ENCODE results near the gene OGG1.
"Not testable (repeated sequence)": the region's sequence is repeated elsewhere in the genome, so short reads cannot be mapped to it uniquely, and the experiment has no call there.

Gene OGG1

DNA sequence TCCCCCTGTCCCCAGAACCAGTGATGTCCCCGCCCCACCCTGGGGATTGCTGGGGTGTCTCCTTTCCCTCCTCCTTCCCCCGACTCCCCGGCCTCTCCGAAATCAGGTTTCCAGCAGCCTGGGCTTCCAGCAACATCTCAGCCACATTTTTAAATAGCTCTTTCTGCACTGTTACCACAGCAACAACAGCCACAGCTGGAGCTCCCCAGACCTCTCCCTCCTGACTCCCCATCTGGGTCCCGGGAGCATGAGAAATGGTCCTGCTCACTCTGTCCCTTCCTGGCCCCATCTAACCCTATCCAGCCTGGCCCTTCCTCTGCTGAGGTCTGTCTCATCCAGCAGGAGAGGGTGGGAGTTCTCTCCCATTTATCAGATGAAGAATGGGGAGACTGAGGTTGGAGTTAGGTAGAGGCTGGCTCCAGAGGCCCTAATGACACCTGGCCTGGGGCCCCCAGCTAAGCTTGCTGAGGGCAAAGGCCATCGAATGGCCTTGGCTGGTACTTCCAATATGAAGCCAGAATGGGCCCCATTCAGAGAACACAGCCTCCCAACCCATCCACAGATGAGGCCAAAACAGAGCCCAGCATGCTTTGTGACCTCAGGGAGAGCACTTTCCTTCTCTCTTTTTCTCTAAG is 18.5 kb downstream of the OGG1 start:
- DNase-seq = no peak

DNA sequence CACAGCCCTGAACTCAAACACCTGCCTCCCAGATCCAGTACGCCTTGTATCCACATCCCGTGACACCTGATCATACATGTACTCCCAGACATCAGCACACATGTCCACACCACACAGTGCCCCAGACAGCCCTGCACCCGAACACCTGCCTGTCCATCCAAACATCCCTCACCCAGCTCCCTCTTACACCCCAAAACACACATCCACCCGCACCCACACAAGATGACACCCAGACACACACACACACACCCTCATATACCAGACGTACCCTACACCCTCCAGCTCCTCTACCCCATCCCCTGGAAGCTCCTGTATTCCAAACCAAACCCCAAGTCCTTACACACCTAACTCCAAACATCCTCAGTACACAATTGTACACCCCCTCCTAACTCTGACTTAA is 19.3 kb downstream of the OGG1 start:
- no peak for DNase-seq

DNA sequence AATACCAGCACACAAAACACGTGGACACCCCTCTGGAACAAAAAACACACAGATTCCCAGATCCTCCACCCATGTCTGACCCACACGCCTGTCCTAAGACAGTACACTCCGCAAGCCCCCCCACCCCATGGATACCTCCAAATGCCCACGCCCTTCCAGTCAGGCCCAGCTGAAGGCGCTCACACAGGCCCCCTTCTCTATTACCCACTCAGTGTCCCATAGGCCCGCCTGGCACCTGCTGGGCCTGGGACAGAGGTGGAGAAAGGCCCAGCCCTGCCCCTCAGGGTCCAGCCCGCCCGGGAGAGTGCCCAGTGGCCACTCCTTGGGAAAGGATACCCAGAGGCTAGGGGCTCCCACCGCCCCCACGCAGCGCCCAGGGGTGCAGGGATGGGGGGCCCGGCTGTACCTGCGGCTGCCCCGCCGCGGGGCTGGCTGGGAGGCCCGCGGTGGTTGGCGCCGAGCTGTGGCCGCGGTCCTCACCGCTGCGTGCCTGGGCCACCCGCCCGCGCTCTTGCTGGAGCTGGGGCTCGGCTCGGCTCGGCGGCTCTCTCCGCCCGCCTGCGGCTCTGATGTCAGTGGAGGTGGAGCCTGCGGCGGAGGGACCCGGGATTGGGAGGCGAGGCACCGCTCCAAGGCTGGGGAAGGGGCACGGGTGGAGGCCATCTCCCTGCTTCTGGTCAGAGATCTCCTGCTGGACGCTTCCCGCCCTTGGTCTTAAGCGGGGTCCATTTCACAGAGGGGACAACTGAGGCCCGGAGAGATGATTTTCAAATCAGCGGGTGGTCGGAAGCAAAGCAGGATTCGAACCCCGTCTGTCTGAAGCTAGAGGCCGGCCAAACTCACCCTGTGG is 19.9 kb downstream of the OGG1 start, which contains the start of gene CAMK1:
TSS of gene CAMK1 (minus strand) at position 522 of the 850 bp plus-strand sequence. CDS start 2,198 bp downstream, outside the sequence.
- DNase-seq = peak; percentile 10

DNA sequence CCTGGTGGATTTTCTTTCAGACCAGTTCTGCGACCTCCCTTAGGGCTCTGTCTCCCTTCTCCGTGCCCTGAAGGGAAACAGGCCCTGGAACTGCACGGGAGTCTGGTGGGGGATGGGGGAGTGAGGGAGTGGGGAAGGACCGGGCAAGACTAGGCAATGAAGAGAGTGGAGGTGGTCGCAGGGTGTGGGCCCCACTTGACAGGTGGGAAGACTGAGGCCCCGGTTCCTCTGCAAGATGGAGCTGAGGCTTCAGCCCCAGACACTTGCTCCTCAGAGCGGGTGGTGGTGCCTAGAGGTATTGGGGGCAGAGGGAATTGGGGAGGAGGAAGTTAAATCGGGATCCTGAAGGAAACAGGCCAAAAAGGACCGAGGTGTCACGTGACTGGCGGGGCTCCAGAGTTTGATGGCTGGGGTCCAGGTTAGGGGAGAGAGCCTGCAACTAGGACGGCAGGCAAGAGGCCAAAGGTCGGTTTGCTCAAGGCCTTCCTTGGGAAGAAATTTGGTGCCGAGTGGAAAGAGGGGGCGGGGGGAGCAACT is 20.6 kb downstream of the OGG1 start:
- no peak for DNase-seq

DNA sequence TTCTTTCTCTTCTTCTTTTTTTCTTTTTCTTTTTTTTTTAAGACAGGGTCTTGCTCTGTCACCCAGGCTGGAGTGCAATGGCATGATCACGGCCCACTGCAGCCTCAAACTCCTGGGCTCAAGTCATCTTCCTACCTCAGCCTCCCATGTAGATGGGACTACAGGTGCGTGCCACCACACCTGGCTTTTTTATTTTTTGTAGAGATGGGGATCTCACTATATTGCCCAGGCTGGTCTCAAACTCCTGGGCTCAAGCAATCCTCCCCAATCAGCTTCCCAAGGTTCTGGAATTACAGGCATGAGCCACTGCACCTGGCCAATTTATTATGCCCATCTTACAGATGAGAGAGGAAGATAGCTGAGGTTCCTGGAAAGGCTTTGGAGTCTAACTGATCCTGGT is 21.3 kb downstream of the OGG1 start:
- not testable (repeated sequence) for DNase-seq

DNA sequence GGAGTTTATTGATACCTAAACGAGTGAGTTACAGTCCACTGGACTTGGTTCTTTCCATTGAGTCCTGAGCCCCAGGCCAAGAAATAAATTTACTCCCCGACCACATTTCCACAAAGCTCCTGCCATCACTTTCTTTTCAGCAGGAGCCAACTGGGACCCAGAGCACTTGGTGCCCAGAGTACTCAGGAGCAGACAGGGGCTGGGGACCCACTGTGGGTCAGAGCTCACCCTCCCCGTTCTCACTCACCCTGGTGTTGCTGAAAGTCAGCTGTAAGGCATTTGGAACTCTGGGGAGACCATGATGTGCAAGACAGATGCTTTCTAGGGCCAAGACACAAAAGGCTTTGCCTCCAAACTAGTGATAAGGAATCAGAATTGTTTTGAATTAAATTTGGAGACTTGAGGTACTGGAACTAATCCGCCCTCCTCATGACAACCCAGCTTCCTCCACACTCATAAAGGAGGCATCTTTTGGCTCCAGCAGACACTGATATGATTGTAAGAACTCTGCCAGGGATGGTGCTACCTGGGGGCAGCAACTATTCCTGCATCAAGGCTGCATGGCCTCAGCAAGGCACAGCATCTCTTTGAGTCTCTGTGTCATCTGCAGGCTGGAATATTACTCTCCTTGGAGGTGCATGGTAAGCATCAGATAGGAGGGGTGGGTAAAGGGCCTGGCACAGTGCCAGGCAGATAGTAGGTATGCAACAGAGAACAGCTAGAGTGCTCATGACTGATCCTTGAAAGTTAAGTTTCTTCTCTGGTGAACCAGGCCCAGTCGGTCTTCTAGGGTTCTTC is 27.3 kb downstream of the OGG1 start:
- no peak for DNase-seq

DNA sequence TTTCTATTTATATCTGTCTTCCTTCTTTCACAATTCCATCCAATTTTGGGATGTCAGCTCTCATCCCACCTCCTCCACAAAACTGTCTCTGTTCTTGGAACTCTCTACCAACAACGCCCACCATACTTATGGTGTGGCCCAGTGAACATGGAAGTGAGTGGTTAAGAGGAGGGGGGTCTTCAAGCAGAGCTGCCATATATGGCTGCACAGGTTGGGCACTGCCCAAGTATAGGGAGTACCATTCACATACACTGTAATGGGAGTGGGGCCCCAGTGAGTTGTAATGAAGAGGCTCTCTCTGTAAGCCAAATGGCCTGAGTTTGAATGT is 27.9 kb downstream of the OGG1 start:
- DNase-seq = no peak

DNA sequence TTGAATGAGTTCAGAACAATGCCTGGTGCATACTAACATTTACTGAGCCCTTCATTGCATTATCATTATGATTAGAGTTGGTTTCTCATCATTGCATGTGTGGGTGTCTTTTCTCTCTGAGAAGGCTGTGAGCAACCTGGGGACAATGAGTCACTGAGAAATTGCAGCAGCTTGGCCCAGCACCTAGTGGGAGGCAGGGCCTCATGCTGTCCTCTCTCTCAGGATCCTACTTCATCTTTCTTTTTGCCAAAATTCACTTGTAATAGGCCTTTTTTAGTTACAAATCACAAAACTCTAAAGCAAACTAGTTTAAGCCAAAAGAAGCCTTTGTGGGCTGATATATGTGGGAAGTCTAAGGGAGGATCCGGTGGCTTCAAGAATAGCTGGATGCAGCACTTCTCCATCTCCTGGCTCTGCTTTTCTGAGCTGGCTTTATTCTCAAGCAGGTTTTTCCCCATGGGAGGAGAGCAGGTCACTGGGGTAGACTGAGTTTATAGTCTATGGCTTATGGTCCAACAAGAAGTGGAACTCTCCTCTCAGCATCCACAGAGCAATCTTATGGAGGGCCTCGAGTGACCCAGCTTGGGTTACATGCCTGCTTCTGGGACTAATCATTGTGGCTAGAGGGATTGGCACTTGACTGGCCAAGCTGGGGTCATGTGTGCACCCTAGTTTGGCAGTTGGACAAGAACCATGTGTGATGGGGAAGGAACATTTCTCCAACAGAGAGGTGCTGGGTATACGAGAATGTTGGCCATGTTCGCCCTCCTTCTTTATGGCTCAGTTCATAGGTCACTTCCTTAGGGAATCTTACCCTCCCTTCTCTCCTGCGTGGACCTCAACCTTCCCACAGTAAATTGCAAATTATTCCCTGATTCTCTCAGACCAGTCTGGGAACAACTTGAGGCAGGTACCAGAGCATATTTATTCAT is 28.7 kb downstream of the OGG1 start:
- no peak for DNase-seq

DNA sequence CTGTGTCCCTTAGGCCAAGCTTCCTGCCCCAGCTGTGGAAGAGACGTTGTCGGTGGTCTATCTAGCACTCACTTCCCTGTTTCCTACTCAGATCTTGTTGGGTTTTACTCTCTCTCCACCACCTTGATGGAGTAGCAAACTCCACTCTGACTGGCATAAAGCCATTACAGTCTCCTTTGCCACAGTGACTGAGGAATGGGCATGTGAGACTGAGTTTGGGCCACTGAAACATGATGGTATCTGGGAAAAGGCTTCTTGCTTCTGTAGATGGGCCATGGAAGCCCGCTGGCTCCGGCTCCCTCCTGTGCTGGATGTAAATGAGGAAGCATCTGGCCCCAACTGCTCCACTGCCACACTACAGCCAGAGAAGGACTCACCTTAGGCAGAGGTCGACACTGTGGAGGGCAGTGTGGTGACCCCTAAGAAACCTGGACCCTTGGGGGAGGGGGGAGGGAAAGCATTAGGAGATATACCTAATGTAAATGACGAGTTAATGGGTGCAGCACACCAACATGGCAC is 29.4 kb downstream of the OGG1 start:
- no peak for DNase-seq

DNA sequence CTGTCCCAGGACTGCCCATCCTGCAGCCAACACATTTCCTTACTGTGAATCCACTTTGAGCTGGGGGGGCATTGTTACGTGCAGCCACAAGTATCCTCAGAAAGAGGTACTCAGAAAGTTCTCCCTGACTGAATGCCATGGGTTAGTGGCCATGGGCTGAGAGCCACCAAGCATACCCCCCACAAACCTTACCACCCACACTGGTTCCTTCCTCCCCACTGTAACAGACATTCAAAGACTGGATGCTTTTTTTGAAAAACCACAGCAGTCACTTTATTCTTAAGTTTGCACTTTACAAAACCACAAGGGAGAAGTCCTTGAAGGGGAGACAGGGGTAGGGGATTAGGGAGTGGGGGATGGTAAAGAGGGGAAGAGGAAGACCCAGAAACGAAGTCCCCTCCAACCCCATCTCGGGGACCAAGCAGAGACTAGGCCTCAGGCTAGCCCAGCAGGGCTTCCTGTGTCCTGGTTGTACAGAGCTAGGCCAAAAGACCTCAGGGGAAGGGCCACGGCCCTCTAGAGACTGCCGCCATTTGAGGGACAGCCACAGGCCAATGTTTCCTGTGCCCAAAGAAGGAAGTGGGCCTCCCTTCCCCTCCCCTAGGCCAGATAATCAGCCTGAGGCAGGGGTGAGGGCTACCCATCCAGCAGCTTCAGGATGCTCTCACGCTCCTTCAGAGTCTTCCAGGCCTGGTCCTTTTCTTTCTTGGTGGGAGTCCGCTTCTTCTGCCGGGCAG is 30.1 kb downstream of the OGG1 start:
- DNase-seq = no peak

DNA sequence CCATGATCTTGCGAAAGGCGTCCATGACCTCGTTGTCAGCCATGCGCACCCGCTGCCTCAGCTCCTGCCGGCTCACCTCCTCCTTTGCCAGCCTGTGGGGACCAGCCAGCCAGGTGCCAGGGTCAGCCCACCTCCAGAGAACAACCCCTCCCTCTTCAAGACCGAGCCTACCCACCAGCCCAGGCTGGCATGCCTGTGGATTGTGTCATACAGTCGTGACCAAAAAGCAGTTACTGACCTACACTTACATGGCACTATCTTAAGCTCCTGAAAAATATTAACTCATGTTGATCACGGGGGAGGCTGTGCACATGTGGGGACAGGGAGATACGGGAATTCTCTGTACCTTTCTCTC is 30.7 kb downstream of the OGG1 start:
- no peak for DNase-seq

DNA sequence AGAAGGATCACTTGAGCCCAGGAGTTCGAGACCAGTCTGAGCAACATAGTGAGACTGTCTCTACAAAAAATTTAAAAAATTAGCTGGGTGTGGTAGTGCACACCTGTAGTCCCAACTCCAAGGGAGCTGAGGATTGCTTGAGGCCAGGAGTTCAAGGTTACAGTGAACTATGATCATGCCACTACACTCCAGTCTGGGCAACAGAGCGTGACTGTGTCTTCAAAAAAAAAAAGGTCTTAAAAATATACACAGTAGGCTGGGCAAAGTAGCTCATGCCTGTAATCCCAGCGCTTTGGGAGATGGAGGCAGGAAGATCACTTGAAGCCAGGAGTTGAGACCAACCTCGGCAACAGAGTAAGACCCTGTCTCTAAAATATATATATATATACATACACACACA is 31.2 kb downstream of the OGG1 start:
- DNase-seq = no peak

DNA sequence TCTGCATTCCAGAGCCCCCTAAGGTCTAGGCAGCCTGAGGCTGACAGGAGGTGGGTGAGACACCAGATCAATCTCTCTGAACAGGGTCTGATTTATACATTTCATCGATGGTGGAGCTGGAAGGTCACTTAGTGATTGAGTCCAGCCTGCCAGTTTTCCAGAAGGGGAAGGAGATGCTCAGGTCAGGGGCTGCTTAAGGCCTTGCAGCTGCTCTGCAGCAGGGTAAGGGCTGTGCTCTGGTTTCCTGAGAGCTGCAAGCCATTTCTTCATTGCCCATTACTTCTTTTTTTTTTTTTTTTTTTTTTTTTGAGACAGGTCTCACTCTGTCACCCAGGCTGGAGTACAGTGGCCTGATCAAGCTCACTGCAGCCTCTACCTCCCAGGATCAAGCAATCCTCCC is 31.8 kb downstream of the OGG1 start:
- DNase-seq = no peak

DNA sequence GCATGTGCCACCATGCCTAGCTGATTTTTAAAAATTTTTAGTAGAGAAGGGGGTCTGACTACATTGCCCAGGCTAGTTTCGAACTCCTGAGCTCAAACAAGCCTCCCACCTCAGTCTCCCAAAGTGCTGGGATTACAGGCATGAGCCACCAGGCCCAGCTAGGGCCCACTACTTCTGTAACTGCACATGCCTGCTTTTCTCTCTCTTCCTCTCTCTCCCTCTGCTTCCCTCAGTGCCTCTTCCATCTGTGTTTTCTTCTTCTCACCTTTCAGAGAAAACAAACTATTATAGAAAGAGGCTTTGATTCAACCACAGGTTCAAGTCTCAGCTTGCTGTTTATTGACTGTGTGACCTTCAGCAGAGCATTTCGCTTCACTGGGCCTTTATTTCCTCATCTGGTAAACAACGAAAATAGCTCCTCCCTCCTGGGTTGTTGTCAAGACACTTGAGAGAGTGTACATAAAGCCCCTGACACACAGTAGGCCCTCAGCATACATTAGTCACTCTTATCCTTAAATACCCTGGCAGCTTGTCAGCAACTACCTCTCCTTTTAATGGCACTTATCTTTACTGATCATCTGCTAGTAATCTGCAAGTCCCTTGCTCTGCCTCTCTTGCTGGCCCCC is 32.3 kb downstream of the OGG1 start:
- DNase-seq = no peak

DNA sequence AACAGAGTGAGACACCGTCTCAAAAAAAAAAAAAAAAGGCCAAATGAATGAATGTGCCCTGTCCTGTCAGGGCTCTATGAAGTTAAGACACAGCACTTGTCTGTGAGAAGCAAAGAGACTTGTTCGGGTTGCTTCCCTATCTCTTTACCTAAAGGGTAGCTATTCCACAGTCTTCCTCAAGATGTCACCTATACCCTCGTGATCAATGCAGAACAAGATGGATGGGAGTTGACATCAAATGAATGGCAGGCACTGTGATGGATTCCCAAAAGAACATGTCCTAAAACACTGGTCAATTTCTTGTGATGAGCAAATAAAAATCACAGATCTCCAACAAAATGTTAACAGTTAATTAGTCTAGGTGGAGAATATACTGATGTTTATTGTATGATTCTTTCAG is 33.0 kb downstream of the OGG1 start:
- no peak for DNase-seq

DNA sequence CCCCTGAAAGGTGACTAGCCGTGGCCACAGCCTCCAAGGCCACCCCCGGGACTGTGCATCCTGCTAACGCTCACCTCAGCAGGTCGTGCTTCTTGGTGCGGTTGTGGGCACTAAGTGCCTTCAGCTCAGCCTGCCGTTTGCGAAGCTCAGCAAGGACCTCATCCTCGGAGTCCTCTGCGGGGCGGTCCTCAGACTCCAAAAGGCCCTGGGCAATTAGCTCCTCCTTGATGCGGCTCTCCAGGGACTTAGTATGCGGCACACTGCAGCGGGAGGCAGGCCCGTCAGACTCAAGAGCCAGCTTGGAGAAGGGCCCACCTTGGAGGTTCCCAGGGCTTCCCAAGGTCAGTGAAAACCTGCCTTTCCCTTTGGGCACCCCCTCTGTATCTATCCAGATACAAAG is 34.2 kb downstream of the OGG1 start:
- no peak for DNase-seq

DNA sequence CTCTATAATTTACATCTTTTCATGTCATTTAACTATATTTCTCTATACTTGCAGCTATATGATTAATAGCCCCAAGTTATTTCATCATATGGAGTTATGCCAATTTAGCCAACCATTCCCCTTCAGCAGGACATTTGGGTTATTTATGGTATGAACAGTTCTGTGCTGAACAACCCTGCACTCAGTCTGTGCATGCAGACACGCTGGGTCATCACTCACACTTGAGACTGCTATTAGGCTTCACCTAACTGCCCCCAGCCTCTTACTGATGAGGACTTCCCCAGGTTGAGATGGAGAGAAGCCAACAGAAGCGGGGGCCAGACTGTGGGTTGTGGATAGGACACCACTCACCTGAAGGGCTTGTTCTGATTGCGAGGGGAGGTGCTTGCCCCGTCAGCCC is 35.2 kb downstream of the OGG1 start:
- no peak for DNase-seq

DNA sequence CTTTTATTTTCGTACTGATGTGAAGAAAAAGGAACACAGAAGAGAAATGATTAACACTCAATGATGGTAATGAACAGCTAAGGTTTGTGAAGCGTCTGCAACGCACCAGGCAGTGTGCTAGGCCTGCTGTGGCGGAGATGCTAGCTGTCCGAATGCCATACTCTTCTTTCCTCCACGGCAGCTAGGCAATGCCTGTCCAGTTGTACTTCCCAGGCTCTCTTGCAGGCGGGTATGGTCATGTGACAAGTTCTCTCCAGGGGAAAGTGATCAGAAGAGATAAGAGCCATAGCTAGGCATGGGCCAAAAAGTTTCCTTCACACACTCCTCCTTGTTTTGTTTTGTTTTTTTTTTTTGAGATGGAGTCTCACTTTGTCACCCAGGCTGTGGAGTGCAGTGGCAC is 35.9 kb downstream of the OGG1 start:
- no peak for DNase-seq

DNA sequence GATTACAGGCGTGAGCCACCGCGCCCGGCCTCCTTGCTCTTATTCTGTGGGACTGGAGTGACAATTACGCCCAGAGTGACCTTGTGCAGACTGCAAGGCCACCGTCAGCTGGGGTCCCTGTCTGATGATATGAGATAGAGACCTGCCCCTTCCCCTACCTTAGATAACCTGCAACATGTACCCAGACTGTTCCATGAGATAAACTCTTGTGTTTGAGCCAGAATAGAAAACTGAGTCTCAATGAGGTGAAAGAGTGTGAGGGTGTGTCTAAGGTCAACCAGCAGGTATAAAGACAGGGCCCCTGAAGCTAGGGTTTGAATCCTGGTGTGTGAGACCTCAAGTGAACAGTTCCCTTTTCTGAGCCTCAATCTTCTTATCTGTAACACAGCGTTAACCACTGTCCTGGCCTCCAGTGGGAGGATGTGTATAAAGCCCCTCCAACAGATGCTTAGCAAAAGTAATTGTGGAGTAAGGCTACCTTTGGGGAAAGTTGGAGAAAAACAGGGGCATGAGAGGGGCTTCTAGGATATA is 36.5 kb downstream of the OGG1 start:
- no peak for DNase-seq

DNA sequence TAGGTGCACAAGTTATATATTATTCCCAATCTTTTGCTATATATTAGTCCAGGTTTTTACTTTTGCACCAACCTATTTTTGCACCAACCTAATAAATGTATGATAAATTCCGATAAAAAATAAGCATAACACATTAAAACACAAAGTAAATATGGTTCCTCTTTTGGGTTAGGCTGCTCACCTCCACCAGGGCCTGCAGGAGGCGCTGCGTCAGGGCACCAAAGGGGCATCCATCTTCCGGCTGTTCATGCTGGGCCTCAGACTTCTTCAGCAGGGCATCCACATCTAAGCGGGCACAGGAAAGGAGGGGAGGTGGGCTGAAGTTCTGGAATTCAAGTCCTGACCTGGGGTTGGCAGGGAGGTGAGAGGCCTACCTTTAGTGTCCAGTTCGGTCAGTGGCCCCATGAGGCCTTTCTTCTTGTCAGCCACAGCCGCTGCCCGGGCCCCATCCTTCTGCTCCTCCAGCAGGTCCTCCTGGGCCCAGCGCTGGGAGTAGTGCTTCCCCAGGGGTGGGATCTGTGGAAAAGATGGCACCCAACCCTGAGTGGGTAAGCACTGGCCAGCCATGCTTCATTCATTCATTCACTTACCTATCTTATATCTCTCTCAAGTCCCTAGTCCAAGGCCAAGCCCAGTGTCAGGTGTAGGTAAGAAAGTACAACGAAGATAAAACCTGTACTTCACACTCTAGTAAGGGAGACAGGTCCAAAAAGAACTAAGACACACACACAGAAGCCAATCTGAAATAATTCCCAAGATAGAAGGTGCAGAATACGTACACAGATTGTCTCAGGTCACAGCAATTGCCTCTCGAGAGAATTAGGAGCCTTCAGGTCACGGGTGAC is 37.3 kb downstream of the OGG1 start:
- DNase-seq = no peak

All from NCI-H1694 (cell line).